DMS114 treated with DMSO at 0.1 percent for 48 hours (cell line): Measurements from ENCODE around the gene WDR54.

Experiments used
- DNase-seq: peaks from one replicate; lab custom pipeline; 2025; ENCODE audit not compliant: unreplicated experiment; lab: John Stamatoyannopoulos, UW

The WDR54 gene, protein sequence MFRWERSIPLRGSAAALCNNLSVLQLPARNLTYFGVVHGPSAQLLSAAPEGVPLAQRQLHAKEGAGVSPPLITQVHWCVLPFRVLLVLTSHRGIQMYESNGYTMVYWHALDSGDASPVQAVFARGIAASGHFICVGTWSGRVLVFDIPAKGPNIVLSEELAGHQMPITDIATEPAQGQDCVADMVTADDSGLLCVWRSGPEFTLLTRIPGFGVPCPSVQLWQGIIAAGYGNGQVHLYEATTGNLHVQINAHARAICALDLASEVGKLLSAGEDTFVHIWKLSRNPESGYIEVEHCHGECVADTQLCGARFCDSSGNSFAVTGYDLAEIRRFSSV

DNA sequence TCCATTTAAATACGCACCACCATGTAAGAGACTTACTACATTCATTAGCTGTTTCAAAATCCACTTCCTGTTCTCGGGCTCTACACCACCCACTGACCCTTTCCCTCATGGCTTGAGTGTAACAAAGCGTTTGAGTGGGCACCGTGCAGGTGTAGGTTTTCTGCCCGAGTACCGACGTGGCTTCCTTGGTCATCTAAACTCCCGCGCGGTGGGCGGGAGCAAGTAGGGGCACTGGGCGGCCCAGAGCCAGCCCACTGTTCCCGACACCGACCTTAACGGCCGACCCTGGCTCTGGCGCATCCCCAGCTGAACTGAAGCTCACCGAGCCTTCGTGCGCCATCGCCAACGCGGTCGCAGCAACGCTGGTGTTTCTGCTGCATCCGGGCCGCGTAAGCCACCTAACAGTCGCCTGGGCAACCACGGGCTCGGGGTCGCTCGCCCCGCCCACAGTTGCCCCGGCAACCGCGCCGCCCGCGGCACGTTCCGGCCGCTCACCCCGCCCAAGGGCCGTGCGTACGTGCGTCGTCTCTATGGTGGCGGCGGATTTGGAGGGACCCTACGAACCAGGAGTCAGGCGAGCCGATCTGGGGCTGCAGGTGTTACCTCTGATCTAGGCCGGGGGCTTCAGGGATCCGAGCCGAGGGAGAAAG, at the start of gene WDR54, which contains the start of gene C2orf81:
Gene WDR54, plus strand, starts transcription at position 510 of the 650 bp plus-strand sequence. CDS start 424 bp downstream, outside the sequence.
Gene C2orf81, minus strand, starts transcription at position 399 of the 650 bp plus-strand sequence. Its CDS starts 59 bp downstream, at position 340.
- peak; percentile 88 for DNase-seq

DNA sequence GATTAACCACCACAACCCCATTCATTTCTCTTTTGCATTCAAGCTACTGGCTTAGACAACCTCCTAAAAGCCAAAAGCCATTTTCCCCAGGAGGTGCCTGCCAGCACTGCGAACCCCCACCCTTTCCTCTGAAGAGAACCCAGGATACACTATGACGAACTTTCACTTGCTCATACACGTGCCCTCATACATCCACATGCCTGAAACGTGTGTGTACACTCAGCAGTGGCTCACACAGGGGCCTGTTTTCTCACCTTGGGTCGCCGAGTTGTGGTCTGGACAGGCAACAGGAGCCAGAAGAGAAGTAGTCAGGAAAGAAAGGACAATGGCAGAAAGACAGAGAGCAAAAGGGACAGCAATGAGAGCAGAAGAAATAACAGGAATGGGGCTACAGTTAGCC, 48.9 kb upstream of the WDR54 start:
- DNase-seq = no peak

DNA sequence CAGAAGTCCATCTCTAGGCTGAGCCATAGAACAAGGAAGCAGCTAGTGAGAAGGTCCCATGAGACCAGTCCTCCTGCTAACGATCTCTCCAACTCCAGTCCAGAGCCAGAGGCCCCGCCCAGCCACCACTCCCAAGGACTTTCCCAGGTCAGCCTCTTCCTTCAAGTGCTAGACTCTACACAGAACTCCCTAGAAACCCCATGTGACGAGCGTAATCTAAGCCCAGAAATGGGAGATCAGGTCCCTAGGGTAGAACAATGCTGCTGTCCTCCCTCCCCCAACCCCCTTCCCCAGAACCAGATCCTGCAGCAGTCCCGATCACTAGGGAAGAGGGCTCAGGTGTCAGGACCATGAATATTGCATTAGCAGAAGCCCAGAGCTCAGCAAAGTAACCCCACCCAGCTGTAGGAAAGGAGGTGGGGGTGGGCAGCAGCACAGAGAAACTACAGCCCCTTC, 48.3 kb upstream of the WDR54 start:
- no peak for DNase-seq

DNA sequence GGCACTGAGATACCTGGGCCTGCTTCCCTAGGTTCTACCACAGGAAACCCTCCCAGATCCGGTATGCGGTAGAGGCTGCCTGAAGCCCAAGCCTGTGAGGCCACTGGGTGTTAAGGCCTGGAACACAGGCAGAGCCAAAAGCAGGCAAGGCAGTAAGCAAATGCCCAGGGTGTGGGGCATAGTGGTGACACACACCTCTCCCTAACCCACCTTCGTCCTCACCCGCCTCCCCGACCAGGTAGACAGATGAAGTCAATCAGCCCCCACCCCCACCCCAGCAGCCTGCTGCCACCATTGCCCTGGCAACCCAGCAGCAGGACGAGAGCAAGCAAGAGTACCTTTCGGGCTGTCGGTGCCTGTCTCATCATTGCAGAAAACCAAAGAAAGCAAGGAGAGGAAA, 47.5 kb upstream of the WDR54 start:
- DNase-seq = no peak

DNA sequence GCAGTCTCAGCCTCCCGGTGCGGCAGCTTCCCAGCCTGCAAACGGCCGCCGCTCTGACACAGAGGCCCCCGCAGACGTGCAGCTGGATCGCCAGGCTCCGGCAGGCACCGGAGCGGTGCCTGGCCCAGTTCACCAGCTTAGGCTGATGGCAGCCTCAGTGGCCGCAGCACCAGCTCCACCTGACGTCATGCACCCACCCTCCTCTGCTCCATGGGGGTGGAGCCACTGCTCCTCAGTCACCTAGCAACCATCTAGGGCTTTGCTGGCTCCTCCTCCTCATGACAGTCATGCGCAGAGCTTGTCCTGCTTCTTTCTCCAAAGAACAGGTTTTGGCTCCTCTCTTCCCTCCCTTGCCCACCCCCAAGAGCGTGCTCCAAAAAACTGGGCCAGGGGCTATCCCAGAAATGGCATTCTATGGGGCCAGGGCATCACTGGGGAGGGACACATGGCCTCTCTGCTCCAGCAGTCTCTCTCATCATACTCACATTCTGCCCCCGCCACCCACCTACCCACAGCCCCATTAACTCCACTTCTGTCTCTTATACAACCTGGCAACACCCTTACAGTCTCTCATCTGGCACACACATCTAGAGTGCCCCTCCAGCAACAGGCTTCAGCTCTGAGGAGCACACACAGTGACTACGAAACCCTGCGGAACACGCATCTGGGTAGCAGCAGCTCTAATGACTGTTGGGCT, 46.9 kb upstream of the WDR54 start:
- no peak for DNase-seq

DNA sequence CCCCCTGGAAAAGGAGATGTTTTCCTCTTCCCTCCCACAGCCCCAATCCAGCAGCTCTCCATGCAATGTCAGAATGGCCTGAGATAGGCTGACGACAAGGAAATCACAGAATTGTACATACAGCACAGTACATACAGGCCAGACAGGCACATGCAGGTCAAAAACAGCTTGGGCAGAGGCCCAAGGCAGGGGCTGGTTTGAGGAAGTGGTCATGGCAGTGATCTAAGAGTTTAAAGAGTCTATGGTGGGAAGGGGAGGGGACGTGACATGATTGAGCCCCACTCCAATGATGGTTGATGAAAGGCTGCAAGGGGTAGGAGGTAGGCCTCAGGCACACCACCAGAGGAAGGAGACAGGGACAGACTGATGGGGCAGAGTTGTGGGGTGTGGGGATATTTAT, 45.7 kb upstream of the WDR54 start:
- DNase-seq = no peak

DNA sequence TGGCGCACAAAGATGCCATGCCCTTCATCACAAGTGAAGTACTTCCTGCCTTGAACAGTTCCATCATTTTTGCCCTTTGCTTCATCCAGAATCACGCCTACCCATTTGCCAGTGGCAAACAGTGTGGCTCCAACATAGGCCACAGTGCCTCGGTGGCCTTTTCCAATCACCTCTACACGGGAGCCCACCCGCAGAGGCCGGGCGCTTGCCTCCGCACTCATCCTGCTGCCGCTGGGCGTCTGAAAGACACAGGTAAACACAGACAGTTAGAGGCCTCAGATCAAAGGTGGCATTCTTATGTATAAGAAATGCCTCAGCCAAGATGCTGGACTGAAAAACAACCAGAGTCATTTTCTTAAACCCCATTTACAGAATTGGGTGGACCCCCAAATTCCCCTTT, 43.5 kb upstream of the WDR54 start:
- DNase-seq = no peak

DNA sequence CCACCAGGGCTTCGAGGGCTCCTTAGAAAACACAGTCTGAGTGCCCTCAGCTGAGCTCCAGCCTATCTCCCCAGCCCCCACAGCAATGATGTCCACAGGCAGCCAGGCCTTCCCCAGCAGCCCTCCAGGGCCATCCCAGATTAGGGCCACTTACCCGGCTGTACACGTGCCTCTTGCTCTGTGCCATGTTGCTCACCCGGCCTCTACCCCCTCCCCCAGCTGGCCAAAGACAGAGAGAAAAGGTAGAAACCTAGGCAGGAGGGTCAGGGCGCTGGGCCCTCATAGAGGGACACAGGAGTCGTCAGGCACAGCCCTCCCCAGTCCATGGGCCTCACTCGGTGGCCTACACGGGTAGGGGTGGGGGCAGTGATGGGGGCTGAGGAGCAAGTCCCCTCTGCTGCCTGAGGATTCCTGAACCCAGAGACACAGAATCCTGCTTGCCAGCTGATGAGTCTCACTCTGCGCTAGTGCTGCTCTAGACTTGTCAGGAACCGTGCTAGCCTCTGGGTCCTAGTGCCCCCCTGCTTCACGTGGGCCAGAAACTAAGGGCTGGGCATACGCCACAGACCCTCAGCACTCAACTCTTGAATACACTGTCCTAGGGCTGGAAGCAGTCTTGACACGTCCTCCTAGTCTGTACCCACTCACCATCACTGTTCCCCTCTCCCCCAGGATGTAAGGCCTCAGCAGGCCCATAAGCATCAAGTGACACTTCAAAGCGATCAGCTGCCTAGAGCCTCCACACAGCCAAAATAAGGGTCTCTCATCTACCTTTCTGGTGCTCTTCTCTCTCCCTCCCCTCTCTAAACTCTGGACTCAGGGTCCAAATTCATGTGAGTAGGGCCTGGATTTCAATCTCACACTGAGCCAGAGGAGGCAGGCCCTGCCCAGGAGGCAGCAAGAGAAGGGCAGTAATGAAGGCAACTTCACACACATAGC, 41.4 kb upstream of the WDR54 start, which contains the start of gene DCTN1:
Gene DCTN1, minus strand, starts transcription at position 461 of the 939 bp plus-strand sequence. Its CDS starts 274 bp downstream, at position 187.
- no peak for DNase-seq

DNA sequence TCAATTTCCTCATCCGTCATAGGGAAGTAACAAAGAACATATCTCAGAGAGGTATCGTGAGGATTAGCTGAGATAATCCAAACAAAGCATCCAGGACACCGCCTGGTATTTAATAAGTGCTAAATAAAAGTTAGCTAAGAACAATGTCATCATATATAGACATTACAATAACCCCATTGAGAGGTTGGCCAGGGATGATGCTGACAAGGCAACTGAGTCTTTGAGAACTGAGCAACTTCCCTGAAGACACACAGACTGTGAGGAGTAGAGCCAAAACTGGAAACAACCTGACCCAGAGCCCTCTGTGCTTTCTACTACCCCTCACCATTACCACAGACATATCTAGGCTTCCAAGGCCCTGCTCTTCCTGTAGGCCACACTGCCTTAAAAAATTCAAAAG, 39.8 kb upstream of the WDR54 start:
- DNase-seq = no peak

DNA sequence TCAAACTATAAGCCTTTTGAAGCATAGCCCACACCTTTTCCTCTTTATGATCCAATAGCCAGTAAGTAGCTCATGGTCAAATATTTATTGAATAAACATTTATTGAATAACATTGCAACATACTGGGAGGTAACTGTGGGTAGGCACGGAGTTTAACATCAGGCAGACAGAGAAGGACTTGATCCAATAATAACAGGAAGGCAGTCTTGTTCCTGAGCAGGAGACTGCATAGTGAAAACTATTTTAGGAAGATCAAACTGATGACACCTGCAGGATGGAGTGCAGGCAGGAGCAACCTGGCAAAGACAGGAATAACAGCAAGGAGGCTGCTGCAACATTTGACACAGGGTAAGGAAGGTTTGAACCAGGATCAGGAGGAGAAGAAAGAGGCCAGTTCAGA, 38.3 kb upstream of the WDR54 start:
- DNase-seq = no peak

DNA sequence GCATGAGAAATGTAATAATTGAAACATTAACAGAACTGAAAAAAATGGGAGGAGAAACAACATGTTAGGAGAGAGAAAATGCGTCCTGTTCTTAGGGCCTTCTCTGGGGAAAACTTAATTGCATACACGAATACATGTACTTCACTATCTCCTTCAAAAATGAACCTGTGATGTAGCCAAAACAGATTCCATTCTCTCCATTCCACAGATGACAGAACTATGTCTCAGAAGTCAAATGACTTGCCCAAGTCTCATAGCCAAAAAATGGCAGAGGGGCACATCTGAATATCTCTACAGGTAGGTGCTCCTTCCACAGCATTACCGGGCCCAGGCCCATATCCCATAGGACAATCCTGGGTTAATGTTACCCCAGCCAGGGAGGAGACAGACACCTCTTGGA, 37.5 kb upstream of the WDR54 start:
- no peak for DNase-seq

DNA sequence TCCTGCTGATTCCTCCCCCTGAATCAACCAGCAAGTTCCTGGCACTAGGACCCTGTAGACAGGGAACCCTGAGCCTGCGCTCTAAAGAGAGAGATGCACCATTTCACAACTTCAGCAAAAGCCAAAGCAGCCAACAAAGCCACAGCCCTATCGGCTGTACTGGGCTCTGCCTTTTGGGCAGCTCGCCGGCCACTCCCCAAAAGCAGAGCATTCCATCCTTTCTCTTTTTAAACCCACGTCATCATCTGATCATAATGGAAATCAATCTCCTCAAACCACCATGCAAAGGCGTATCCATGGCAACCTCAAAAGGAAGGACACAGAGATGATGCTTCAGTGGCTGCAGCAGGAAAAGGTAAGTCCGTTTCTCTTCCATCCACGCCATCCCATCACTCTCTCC, 36.1 kb upstream of the WDR54 start:
- no peak for DNase-seq

DNA sequence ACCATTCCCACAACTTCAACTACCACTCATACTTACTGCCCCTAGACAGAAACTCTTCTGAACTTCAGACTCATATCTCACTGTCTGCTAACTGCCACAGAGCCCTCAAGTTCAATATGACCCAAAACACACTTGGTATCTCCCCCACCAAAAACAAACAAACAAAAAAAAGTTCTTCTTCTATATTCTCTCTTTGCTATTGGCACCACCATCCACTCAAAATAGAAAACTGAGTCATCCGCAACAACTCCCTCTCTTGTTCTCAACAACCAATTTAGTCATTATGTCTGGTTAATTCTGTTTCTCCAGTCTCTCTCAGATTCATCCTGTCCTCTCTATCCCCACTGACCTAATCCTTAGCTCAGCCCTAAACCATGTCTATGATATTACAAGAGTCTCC, 34.2 kb upstream of the WDR54 start:
- DNase-seq = no peak

DNA sequence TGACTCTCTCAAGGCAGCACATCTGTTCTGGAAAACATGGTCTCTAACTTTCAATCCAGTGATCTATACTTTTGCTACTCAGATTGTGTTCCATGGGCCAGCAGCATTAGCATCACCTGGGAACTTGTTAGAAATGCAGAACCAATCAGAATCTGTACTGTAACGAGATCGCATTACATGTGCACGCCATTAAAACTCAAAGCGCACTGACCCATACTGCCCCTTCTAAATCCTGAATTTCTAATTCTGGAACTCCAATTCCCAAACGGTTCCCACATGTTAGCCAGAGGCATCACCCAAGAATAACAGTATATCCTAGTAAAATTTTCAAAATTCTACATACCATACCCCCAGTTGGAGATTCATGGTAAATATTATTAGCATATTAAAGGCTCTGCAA, 30.9 kb upstream of the WDR54 start:
- no peak for DNase-seq

DNA sequence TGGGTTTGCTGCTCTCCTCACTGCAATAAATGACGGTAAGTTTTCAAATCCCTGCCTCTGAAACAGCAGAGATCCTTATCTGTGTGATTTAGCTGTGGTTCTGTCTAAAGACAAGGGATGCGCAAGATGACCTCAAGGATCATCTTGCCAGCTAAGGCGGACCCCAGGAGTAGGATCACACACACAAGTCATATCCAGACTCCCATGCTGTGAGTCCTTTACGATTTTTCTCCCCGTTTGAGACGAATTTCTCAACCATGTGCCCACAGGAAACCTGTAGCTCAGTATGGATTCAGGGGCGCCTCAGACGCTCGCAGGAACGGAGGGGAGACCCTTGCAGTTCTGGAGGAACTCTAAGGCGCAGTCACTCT, 30.3 kb upstream of the WDR54 start:
- DNase-seq = no peak

DNA sequence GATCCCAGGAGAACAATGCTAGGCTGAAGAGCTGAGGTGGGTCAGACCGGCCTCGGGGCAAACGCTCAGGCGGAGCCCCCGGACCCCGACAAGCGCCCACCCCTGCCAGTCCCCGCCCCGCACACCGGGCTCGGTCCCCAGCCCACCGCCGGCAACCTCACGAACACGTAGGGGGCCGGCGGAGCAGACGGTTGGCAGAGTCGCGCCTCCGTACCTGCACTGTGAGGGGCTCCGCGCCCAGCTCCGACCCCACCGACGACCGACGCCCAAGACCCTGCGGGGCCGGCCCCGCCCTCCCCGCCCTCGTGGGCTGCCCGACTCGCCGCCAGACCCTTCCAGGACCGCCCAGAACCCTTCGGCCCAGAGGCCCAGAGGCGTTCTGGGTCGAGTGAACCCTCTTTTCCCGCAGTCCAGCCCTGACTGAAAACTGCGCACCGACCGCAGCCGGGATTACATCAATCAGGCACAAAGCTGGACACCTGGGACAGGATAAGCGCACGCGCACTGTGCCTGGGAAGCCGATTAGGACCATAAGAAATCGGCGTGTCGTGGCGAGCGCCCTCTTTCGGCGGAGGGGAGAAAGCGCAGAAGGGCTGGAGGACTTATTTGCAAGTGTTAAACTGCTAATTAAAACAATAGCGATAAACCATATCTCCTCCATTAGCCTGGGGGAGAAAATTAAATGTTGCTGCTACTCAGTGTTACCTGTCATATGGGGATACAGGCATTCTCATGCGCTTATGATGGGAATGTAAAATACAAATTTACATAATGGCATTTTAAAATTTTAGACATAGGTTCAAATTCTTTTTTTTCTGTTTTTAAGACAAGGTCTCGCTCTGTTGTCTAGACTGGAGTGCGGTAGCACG, 29.7 kb upstream of the WDR54 start:
- DNase-seq = peak; percentile 86

DNA sequence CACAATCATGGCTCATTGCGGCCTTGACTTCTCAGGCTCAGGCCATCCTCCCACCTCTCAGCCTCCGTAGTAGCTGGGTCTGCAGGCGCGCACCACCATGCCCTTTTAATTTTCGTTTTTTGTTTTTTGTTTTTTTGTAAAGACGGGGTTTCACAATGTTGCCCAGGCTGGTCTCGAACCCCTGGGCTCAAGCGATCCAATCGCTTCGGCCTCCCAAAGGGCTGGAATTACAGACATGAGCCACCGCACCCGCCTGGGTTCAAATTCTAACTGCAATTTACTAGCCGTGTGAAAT, 29.1 kb upstream of the WDR54 start:
- no peak for DNase-seq

DNA sequence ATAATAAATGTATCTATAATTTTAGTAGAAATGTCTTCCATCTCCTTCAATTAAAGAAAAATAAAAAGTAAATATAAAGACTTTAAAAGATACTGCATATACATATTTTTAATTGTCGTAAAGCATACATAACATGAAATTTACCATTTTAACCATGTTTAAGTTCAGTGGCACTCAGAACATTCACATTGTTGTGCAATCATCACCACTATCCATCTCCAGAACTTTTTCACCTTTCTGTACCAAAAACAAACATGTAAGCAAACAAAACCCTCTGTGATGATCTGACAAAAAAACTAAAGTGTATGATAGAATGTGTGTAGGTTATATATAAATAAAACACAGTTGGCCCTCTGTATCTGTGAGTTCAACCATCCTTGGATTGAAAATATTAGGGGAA, 28.0 kb upstream of the WDR54 start:
- DNase-seq = no peak

DNA sequence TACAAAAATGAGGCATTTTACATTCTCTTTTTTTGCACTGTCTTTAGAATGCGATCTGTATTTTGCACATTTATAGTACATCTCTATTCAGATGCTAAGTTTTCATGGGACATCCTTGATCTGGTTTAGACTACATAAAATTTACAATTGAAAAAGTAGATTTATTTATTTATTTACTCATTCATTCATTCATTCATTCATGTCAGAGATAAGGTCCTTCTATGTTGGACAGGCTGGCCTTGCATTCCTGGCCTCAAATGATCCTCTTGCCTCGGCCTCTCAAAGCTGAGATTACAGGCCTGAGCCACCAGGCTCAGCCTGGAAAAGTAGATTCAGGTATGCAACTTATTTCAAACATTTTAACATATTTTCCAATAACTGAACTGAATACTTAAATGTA, 25.4 kb upstream of the WDR54 start:
- no peak for DNase-seq

DNA sequence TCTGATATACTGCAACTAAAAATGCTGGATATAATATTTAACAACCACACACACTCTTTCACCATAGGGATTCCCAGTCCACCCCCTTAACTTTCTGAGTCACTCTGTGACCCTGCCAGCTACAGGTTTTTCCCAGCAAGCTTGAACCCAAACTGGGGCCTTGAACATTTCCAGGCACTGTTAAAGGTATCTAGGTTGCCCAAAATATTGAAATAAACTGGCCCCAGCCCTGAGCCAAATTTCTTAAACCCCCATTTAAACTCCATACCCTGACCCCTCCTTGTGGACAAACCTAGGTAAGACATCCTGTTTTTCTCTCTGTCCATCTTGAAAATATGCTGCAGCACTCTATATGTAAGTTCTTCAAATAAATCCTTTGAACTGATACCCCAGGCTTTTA, 21.7 kb upstream of the WDR54 start:
- DNase-seq = no peak
